BE2C (cell line): ENCODE data around the gene ZW10.

Experiments used
- DNase-seq: peaks from one replicate; pipeline ENCODE4 v3.0.0-alpha.2; 2020
- H3K27me3 ChIP-seq: fragments of 250-450 bp; sonication (Bioruptor Pico); 2 replicates; pipeline ENCODE4 v1.5.1; 2020; ENCODE audit warnings: mild to moderate bottlenecking
- H3K36me3 ChIP-seq: fragments of 250-450 bp; sonication (Bioruptor Pico); 2 replicates; pipeline ENCODE4 v1.5.1; 2020; ENCODE audit warnings: mild to moderate bottlenecking
- H3K4me1 ChIP-seq: fragments of 250-450 bp; sonication (Bioruptor Pico); 2 replicates; pipeline ENCODE4 v1.5.1; 2020
- H3K4me3 ChIP-seq: 2 replicates; pipeline ENCODE4 v1.5.1; 2011; ENCODE audit warnings: low read depth, low read length
- H3K9me3 ChIP-seq: fragments of 250-450 bp; sonication (Bioruptor Pico); 2 replicates; pipeline ENCODE4 v1.5.1; 2020
- TF ChIP-seq, protein P1 (sequence below): IDR thresholded peaks from 2 replicates; pipeline ENCODE4 v1.5.1; 2012; ENCODE audit warnings: mild to moderate bottlenecking, low read depth, low read length

ZW10 gene

DNA sequence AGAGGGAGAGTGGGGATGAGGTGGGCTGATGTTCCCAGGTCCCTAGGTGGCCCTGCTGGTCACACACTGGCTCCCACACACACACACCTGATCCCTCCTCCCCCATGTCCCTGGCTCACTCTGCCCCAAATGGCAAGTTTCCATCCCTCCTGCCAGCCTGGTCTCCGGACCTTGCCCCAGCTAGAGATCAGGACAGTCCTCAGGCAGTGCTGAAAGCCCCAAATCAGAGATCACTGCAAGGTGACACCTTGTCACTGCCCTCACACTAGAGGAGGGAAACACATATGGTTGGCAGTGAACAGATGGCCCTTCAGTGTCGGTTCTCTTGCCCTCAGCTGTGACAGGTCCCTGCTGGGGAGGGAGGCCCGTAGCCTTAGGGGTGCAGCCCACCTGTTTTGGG is 75.0 kb downstream of the ZW10 start:
- DNase-seq: no peak
- TF ChIP-seq, protein P1, sequence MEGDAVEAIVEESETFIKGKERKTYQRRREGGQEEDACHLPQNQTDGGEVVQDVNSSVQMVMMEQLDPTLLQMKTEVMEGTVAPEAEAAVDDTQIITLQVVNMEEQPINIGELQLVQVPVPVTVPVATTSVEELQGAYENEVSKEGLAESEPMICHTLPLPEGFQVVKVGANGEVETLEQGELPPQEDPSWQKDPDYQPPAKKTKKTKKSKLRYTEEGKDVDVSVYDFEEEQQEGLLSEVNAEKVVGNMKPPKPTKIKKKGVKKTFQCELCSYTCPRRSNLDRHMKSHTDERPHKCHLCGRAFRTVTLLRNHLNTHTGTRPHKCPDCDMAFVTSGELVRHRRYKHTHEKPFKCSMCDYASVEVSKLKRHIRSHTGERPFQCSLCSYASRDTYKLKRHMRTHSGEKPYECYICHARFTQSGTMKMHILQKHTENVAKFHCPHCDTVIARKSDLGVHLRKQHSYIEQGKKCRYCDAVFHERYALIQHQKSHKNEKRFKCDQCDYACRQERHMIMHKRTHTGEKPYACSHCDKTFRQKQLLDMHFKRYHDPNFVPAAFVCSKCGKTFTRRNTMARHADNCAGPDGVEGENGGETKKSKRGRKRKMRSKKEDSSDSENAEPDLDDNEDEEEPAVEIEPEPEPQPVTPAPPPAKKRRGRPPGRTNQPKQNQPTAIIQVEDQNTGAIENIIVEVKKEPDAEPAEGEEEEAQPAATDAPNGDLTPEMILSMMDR: no peak
- no peaks in the 10 kb centered on the region for H3K36me3 ChIP-seq
- H3K4me3 ChIP-seq: no peak overlapping the region
- H3K4me1 ChIP-seq: no peaks in the 10 kb centered on the region
- H3K27me3 ChIP-seq: no peaks in the 10 kb centered on the region
- H3K9me3 ChIP-seq: no peaks in the 10 kb centered on the region

DNA sequence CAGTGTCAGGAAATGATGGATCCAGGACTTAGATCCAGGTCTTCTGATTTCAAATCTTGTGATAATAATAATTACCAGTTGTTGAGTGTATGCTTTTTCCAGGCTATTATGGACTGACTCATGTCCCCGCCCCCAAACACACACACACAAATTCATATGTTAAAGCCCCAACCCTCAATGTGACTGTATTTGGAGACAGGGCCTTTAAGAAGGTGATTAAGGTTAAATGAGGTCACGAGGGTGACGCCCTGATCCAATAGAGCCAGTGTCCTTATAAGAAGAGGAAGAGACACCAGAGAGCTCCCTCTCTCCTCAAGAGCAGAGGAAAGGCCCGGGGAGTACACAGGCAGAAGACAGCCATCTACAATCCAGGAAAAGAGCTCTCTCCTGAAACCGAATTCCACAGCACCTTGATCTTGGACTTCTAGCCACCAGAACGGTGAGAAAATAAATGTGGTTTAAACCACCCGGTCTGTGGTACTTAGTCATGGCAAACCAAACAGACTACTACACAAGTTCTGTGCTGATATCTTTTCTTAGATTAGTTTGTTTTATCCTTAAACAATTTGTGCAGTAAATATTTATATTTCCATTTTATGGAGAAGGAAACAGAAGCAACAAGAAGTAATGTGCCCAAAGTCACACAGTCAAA is 75.6 kb downstream of the ZW10 start:
- H3K27me3 ChIP-seq: no peaks in the 10 kb centered on the region
- TF ChIP-seq, protein P1: no peak
- H3K9me3 ChIP-seq: no peaks in the 10 kb centered on the region
- H3K36me3 ChIP-seq: no peaks in the 10 kb centered on the region
- no peak for DNase-seq
- H3K4me3 ChIP-seq: no peak overlapping the region
- H3K4me1 ChIP-seq: no peaks in the 10 kb centered on the region

DNA sequence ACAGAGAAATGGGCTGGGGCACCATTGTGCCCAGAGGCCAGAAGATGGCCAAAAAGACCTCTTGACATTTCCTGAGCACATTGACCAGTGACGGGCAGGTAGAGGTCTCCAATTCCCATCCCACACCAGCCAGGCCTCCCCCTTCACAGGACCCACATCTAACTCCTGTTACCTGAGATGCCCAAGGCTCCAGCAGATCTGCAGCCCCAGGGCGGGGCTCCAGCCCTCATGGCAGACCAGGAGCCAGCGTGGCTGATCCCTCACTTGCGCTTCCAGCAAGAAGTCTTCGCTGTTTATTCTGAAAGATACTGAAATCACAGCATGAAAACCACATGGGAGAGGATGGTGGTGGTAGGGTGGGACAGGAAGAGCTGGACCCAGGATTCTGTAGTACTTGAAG is 76.4 kb downstream of the ZW10 start:
- TF ChIP-seq, protein P1: no peak
- H3K36me3 ChIP-seq: no peaks in the 10 kb centered on the region
- H3K9me3 ChIP-seq: no peaks in the 10 kb centered on the region
- H3K27me3 ChIP-seq: no peaks in the 10 kb centered on the region
- DNase-seq: no peak
- H3K4me3 ChIP-seq: no peak overlapping the region
- no peaks in the 10 kb centered on the region for H3K4me1 ChIP-seq

DNA sequence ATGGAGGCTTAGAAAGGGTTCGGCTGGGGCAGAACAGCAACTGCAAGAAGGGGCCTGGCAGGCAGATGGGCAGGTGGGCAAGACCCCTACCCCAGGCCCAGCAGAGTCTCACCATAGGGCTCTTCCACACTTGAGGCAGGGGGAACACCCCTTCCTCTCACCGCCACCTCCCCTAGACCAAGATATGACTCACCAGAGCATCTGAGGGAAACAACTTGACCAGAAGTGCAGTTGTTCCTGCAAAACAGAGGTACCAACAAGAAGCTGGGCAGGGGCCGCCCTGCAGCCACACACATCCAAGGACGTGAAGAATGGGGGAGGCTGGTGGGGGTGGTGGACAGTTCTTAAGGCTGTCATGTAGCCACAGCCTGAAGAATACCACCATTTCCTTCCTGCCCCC is 78.3 kb downstream of the ZW10 start:
- H3K4me1 ChIP-seq: peaks cover 12% of the 10 kb centered on the region
- DNase-seq: no peak
- no peaks in the 10 kb centered on the region for H3K9me3 ChIP-seq
- TF ChIP-seq, protein P1: no peak
- no peak overlapping the region for H3K4me3 ChIP-seq
- H3K36me3 ChIP-seq: no peaks in the 10 kb centered on the region
- H3K27me3 ChIP-seq: no peaks in the 10 kb centered on the region

DNA sequence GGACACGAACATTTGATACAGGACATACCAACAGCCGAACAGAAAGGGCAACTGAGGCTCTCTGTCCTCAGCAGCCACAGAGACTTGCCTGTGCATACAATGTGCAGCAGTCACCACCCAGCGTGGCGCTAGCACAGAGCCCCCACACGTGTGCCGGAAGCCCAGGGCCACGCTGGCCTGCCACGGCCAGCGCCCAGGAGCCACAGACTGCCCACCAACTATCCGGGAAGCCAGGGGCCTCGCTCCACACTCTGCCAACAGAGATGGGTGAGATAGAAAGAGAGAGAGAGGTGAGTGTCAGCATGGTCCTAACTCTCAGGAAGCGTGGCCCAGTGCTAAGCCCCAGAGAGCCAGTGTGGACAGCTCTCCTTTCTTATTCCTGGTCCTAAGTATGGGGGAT is 79.1 kb downstream of the ZW10 start:
- Histone ChIP-seq H3K9me3 (no peaks in the 10 kb centered on the region), H3K4me3 (no peak overlapping the region), H3K27me3 (no peaks in the 10 kb centered on the region), H3K4me1 (peaks cover 13% of the 10 kb centered on the region), H3K36me3 (no peaks in the 10 kb centered on the region)
- DNase-seq: no peak
- TF ChIP-seq, protein P1: no peak

DNA sequence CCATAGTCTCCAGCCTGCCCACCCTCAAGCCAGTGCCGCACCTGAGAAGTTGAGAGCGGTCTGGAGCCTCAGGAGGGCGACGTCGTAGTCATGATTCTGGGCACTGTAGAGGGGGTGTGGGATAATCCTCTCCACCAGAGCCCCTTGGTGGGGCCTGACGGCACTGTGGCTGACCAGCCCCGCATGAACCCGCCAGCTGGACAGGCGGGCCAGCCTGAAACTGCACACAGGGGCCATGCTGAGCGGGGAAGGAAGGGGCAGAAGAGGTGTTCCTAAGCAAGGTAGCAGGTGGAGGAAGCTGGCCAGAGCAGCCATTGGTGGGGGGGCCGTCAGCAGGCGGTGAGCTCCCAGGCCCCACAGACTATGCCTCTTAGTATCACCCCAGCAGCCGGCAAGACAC is 80.5 kb downstream of the ZW10 start:
- TF ChIP-seq, protein P1: no peak
- Histone ChIP-seq H3K36me3 (no peaks in the 10 kb centered on the region), H3K9me3 (no peaks in the 10 kb centered on the region), H3K4me1 (peaks cover 13% of the 10 kb centered on the region), H3K27me3 (no peaks in the 10 kb centered on the region), H3K4me3 (no peak overlapping the region)
- DNase-seq: no peak
